Hepatocyte (in vitro differentiated cells): ENCODE results near the gene COASY.

Source experiments
- EZH2 ChIP-seq: fragments of 200-600 bp; sonication (generic); IDR thresholded peaks from 2 replicates; pipeline ENCODE4 v1.6.1; 2016; ENCODE audit warnings: antibody characterized with exemption, mild to moderate bottlenecking, borderline replicate concordance
- EZH2phosphoT487 ChIP-seq: fragments of 200-600 bp; sonication (generic); IDR thresholded peaks from one replicate; pipeline ENCODE4 v1.6.1; 2018; ENCODE audit warnings: antibody characterized with exemption, mild to moderate bottlenecking, low read depth, moderate library complexity; ENCODE audit not compliant: unreplicated experiment, severe bottlenecking
- TF ChIP-seq, protein P1 (sequence below): fragments of 200-600 bp; sonication (generic); IDR thresholded peaks from 2 replicates; pipeline ENCODE4 v1.5.1; 2016; ENCODE audit warnings: antibody characterized with exemption, mild to moderate bottlenecking; ENCODE audit not compliant: poor library complexity

DNA sequence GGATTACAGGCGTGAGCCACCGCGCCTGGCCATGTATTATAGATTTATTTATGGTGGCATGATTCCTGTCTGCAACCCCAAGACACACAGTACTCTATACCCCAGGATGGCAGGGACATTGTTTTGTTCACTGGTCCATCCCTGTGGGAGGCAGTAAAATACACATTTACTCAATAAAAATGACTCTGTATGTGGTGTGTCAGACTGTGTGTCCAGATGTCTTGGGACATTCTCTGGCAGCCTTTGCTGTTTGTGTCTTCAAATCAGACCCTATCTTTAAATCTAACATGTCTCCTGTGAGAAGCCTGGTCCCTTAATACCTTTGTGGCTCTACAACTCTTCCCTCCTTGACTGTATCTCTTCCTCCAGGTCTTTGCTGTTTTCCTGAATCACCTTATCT is 1.7 kb upstream of the COASY start:
- TF ChIP-seq, protein P1, sequence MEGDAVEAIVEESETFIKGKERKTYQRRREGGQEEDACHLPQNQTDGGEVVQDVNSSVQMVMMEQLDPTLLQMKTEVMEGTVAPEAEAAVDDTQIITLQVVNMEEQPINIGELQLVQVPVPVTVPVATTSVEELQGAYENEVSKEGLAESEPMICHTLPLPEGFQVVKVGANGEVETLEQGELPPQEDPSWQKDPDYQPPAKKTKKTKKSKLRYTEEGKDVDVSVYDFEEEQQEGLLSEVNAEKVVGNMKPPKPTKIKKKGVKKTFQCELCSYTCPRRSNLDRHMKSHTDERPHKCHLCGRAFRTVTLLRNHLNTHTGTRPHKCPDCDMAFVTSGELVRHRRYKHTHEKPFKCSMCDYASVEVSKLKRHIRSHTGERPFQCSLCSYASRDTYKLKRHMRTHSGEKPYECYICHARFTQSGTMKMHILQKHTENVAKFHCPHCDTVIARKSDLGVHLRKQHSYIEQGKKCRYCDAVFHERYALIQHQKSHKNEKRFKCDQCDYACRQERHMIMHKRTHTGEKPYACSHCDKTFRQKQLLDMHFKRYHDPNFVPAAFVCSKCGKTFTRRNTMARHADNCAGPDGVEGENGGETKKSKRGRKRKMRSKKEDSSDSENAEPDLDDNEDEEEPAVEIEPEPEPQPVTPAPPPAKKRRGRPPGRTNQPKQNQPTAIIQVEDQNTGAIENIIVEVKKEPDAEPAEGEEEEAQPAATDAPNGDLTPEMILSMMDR: no peak
- no peak for TF ChIP-seq EZH2
- TF ChIP-seq EZH2phosphoT487: no peak
